HG03066 (cell line): ENCODE data around the gene CYP27A1.
"Not testable (repeated sequence)": the region's sequence is repeated elsewhere in the genome, so short reads cannot be mapped to it uniquely, and the experiment has no call there.

ENCODE experiments used
- ATAC-seq: cut with Tn5 transposase; IDR thresholded peaks from one replicate; pipeline ENCODE4 v1.9.1; 2021; ENCODE audit warnings: low read depth; ENCODE audit not compliant: unreplicated experiment

The CYP27A1 gene

GRCh38 chr2:218772759-218773158 is 9.2 kb upstream of the CYP27A1 start:
- not testable (repeated sequence) for ATAC-seq

DNA sequence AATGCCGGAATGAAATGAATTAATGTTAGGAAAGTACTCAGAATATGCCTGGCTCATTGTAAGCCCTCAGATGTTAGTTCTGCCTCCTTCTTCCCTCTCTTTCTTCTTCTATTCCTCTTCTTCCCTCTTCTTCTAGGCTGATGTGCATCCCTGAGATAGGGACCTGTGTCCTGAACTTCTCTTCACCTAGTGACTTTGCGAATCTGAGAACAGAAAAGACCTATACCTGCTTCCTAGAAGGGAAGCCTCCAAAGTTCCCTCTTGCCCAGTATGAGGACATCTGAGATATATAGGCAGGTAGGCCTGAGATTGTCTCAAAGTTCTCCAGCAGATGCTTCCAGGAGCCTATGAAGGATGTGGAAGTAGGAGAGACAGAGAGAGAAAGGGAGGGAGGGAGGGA is 8.1 kb upstream of the CYP27A1 start:
- ATAC-seq: no peak

DNA sequence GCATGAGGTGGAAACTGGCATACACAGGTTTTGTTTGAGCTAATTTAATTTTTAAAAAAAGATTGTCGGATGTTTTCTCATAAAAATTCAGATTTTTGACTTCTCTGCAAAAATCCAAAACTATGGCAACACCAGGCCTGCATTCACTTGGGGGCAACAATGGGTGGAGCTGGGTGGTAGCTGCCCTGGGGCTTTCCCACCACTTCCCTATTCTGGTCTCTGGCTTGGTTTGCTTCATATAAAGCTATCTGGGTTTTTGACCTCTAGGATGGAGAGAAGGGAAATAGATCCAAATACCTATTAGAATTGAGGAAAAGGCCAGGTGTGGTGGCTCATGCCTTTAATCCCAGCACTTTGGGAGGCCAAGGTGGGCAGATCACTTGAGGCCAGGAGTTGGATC is 5.5 kb upstream of the CYP27A1 start:
- no peak for ATAC-seq

DNA sequence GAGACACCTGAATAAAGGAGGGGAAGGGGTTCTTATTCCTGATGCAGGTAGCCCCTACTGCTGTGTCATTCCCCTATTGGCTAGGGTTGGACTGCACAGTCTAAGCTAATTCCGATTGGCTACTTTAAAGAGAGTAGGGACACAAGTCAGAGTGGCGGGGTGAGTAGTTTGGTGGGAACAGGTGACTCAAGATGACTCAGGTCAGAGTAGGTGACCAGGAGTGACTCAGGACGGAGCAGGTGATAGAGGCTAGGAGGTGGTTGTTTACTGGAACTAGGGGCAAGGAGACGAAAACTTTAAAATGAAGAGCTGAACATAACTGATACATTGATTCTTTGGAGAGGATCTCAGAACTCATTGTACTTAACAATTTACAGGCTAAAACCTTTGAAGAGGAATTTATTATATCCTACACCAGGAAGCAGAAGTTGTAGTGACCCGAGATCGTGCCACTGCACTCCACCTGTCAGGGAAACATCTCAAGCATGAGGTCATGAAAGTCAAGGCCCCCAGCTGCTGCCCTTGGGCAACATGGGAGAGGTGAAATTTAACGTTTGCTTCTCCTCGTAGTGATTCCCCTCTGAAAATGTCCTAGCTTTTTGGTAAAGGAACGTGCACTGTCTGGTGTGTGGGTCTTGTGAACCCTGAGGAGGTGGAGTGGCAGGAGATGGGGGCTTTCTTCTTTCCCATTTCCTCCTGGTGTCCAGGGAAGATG is 4.5 kb upstream of the CYP27A1 start:
- ATAC-seq: no peak

DNA sequence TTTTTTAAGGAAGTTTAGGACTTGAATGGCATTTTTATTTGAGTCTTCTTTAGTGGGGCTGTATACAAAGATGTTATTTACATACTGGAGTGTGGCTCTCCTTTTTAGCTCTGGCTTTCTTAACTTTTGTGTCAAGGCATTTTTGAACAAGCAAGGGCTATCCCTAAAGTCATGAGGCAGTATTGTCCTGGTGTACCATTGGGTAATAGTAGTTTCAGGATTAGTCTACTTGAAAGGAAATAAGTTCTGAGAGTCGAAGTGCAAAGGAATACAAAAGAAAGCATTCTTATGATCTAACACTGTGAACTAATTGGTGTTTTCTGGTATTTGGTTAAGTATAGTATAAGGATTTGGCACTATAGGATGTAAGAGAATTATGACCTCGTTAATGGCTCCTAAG is 1.9 kb upstream of the CYP27A1 start:
- ATAC-seq: no peak

GRCh38 chr2:218780851-218781690 is 876 bp upstream of the CYP27A1 start:
- no peak for ATAC-seq

DNA sequence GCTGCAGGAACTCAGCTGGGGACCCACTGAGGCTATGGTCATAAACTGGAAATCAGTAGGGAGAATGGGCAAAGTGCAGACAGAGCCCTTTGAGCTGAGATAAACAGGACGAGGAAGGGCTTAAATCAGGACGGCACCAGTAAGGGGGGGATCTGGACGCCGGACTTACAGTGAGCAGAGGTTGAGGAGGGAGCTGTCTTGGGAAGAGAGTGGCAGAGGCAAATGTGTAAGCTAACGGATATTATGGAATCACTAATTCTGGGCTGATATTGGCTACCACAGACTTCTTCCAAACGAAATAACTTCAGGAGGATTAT is 539 bp downstream of the CYP27A1 start:
- ATAC-seq: no peak

DNA sequence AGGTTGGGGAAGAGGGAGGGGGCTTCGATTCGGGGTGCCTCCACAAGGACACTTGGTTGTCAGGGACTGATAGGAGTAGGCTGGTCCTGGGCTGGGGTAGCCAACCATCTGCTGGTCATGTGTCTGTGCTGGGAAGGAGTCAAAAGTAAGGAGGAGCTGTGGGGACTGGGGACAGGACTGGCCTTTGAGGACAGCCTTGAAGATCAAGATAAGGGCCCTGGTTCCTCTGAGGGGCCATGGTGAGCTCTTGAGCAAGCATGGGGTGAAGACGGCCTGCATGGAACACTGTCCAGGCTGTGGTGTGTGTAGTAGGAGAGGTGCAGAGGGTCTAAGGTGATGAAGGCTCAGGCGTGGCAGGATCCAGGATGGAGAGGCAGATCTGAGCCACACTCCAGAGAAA is 1.7 kb downstream of the CYP27A1 start:
- ATAC-seq: no peak

DNA sequence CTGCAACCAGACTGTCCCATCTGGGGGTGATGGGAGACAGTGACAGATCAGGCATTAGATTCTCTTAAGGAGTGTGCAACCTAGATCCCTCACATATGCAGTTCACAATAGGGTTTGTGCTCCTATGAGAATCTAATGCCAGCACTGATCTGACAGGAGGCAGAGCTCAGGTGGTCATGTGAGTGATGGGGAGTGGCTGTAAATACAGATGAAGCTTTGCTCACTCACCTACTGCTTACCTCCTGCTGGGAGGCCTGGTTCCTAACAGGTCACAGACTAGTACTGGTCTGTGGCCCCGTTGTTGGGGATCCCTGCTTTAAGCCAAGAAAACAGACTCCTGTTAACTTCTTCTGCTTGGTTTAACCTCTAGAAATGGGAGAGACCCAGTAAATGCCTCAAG is 3.2 kb downstream of the CYP27A1 start:
- no peak for ATAC-seq

- ATAC-seq: no peak
These were observed 4.2 kb downstream of the CYP27A1 start for GRCh38 chr2:218786133-218786532.

DNA sequence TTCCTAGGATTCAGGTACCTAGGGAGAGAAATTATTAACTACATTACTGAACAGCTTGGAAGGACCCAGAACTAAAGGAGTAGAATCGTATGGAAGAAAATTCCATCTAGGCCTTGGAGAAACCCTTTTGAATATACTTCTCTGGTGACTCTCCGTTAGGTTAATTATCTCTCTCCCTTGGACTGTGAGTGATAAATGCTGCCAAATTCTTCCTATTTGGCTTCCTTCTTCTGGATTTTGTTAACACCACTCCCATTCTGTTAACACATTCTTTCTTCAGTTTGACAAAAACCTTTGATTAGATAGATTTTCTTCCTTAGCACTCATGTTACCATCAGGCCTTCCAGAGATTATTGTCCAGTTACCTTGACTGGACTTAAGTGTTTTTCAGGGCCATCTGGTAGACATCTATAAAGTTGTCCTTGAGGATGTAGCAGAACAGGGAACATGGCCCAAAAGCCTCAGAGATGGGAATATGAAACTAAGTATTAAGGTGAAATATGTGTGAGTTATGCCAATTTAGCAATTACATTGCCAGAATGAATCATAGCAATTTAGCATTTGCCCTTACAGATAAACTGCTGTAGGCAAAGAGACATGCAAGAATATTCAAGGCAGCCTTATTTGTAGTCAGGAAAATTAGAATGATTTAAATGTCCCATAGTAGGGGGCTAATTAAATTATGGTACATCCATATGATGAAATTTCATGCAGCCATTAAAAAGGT is 6.7 kb downstream of the CYP27A1 start:
- no peak for ATAC-seq

DNA sequence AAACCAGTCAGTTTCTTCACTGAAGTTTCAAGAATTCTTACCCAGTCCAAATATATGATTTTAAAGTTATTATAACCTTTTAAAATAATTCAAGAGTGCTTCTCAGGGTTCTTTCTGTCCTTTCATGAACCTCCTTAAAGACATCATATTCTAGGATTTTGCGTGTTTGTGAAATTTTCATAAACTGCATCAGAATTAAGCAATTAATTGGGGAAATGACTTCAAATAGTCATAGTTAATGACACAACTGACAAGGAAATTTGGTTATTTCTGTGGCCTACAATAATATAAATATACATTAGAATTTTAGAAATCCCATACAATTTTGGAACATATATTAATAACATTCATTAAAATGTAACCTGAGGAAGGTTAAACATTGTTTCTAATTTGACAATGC is 10.5 kb downstream of the CYP27A1 start:
- ATAC-seq: no peak

GRCh38 chr2:218796691-218797090 is 14.7 kb downstream of the CYP27A1 start:
- ATAC-seq: no peak

DNA sequence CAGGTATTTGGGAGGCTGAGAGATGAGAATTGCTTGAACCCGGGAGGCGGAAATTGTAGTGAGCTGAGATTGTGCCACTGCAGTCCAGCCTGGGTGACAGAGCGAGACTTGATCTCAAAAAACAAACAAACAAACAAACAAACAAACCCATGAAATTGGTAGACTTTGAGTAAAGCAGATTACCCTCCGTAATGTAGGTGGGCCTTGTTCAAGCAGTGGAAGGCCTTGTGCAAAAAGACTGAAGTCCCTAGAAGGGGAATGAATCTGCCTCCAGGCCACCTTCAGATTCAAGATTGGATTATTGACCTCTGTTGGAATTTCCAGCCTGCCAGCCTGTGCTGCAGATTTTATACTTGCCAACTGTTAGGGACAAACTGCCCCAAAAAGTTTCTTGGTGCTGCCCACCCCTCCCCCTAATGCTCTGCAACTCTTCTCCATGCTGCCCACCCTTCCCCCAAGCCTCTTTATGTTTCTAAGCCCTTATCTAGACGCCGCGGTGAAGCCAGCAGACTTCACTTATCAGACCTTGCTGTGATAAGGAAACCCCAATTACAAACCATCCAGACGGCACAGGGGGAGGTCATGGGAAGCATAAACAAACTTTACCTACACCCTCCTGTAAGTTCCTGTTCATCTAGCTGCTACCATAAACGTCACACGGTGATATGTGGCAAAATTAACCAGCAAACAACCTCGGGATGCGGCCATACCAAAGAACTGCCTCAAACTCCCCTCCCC is 17.0 kb downstream of the CYP27A1 start:
- no peak for ATAC-seq

- ATAC-seq: no peak
These were observed 18.0 kb downstream of the CYP27A1 start for GRCh38 chr2:218799990-218800389.

DNA sequence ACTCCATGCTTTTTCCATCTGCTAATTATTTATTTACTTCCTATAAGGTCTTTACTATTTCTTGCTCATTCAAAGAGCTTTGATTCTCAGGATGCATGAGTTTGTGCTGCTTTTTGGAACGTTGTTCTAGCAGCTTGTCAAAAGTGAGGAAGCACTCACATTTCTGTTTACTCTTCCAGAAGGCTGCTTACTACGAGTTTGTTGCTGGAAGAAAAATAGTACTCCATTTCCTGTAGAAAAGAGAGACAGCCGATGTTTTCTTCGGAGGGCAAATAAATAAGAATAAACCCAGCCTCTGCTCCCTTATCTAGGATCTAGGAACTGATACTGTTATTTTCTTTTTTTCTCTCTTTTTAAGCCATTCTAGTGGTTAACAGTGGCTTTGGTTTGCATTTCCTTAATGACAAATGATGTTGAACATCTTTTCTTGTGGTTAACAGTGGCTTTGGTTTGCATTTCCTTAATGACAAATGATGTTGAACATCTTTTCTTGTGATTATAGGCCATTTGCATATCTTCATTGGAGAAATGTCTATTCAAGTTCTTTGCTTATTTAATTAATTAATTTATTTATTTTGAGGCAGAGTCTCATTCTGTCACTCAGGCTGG is 20.5 kb downstream of the CYP27A1 start:
- no peak for ATAC-seq

- no peak for ATAC-seq
These were observed 22.9 kb downstream of the CYP27A1 start for GRCh38 chr2:218804817-218805216.

DNA sequence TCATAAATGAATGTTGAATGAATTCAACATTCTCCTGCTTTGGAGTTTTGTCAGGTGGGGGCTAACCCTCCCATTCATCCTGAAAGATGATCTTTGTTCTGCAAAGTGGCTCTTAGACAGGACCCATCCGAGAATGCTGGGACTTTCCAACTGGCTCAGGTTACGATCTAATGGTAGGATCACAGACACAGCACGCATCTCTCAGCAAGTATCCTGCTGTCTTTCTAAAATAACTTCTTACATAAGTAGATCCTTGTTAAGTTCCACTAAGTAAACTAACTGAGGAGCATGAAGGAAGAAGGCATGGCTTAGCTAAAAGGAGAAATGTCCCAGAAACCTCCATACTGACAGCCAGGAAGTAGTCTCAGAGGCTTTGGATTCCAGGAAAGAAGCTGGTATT is 23.7 kb downstream of the CYP27A1 start:
- ATAC-seq: no peak

DNA sequence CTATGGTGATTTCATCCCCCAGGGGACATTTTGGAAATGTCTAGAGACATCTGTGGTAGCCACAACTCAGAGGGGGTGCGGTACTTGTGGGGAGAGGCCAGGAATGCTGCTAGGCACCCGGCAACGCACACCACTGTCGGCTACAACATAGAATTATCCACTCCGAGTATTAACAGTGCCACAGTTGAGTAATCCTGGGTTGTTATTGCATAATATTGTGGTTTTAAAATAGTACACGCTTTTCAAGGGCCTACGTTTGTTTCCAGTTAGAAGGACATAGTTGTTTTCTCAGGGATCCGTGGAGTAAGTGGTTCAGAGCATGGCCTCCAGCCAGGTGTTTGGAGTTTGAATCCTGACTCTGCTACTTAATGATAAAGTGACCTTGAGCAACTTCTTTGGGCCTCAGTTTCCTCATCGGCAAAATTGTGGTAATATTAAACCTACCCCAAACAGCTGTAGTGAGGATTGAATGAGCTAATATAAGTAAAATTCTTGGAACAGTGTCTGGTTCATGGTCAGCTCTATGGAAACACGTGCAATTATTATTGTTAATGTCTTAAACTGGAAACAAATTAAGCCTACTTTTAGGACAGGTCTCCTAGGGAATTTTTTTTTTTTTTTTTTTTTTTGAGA is 24.5 kb downstream of the CYP27A1 start:
- ATAC-seq: no peak

DNA sequence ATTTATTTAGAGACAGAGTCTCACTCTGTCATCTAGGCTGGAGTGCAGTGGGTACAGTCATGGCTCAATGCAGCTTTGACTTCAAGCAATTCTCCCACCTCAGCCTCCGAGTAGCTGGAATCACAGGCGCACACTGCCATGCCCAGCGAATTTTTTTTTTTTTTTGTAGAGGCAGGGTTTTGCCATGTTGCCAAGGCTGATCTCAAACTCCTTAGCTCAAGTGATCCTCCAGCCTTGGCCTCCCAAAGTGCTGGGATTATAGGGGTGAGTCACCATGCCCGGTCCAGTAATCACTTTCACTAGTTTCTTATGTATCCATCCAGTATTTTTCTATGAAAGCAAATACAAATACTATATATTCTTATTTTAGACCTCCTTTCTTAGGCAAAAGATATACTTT is 25.7 kb downstream of the CYP27A1 start:
- no peak for ATAC-seq
